Stomach (tissue), 4 donors: ENCODE measurements around the gene LCE2A.

Source experiments
- EP300 ChIP-seq: sonication (generic); formaldehyde crosslinking; IDR thresholded peaks from one replicate; pipeline ENCODE4 v1.6.1; 2017; ENCODE audit warnings: antibody characterized with exemption
- POLR2A ChIP-seq, 4 donors: fragments of 450-650 bp; IDR thresholded peaks; one replicate each; pipeline ENCODE4 v1.6.1; 2016; ENCODE audit warnings: antibody characterized with exemption in 4 of 4, control low read depth in 2 of 4, mild to moderate bottlenecking in 1 of 4, moderate library complexity in 1 of 4
- POLR2AphosphoS5 ChIP-seq, 3 donors: sonication (generic); formaldehyde crosslinking; IDR thresholded peaks; one replicate each; pipeline ENCODE4 v1.6.1; 2016; ENCODE audit warnings: antibody characterized with exemption in 3 of 3
- TF ChIP-seq, protein P1 (sequence below), 7 experiments: fragments of 450-650 bp in 4 of 7; fragments of 200-600 bp in 3 of 7; sonication (generic) in 3 of 7; IDR thresholded peaks; one replicate each; pipeline ENCODE4 v1.5.1; 2016 to 2019; ENCODE audit warnings: antibody characterized with exemption in 7 of 7, control low read depth in 2 of 7, mild to moderate bottlenecking in 1 of 7

GRCh38 chr1:152657677-152658076, 40.5 kb upstream of the LCE2A start:
- TF ChIP-seq, protein P1, sequence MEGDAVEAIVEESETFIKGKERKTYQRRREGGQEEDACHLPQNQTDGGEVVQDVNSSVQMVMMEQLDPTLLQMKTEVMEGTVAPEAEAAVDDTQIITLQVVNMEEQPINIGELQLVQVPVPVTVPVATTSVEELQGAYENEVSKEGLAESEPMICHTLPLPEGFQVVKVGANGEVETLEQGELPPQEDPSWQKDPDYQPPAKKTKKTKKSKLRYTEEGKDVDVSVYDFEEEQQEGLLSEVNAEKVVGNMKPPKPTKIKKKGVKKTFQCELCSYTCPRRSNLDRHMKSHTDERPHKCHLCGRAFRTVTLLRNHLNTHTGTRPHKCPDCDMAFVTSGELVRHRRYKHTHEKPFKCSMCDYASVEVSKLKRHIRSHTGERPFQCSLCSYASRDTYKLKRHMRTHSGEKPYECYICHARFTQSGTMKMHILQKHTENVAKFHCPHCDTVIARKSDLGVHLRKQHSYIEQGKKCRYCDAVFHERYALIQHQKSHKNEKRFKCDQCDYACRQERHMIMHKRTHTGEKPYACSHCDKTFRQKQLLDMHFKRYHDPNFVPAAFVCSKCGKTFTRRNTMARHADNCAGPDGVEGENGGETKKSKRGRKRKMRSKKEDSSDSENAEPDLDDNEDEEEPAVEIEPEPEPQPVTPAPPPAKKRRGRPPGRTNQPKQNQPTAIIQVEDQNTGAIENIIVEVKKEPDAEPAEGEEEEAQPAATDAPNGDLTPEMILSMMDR (IDR thresholded peaks at IDR 0.05): no peak
- TF ChIP-seq POLR2A (IDR thresholded peaks at IDR 0.05): no peak
- no peak for TF ChIP-seq POLR2AphosphoS5 (IDR thresholded peaks at IDR 0.05)
- no peak for TF ChIP-seq EP300
